ENCODE measurements around the gene SHPK. TPM values are rescaled to one million over a fixed set of nuclear protein-coding genes. Genes with fewer than 3 reads are reported as not detected.

Gene SHPK
- total RNA-seq, 1 experiment from 2014 or later: 19.6 TPM

- Histone ChIP-seq H2AFZ (ENCODE audit: low read depth, low read length, poor library complexity, severe bottlenecking) (no peak overlapping the region), H3K27me3 (ENCODE audit: insufficient read depth, low read length) (no peaks in the 10 kb centered on the region), H3K4me2 (ENCODE audit: low read length) (no peak overlapping the region), H3K9ac (ENCODE audit: low read length) (no peak overlapping the region), H3K4me3 (replicated peaks in 1 of 2; ENCODE audit: low read depth in 1 of 2, low read length in 2 of 2) (no peak overlapping the region), H3K79me2 (ENCODE audit: insufficient read depth, low read length) (no peaks in the 10 kb centered on the region), H3K27ac (ENCODE audit: low read depth, low read length) (no peak overlapping the region), H4K20me1 (ENCODE audit: insufficient read depth) (no peaks in the 10 kb centered on the region), H3K4me1 (ENCODE audit: control insufficient read depth in 1 of 2, insufficient read depth in 2 of 2, low read length in 2 of 2) (peaks cover 9 to 14% of the 10 kb centered on the region in 2 experiments), H3K9me2 (ENCODE audit: insufficient read depth) (no peaks in the 10 kb centered on the region), H3K9me3 (ENCODE audit: control insufficient read depth in 1 of 2, insufficient read depth in 1 of 2, low read depth in 1 of 2, low read length in 2 of 2) (no peaks in the 10 kb centered on the region), H3K36me3 (ENCODE audit: control insufficient read depth in 1 of 2, insufficient read depth in 2 of 2, low read length in 2 of 2) (no peaks in the 10 kb centered on the region)
- ChIA-PET RAD21 (ENCODE audit: low non-redundant PET in 1 of 2, low total read pairs in 2 of 2, uncharacterized antibody in 2 of 2, unreplicated experiment in 2 of 2) (no interaction called here), POLR2A (no interaction called here), CTCF (no interaction called here)
- BruUV-seq (replicated peaks): no TSS peak
- TF ChIP-seq ZFX (IDR thresholded peaks at IDR 0.05) (no peak), SRF (IDR thresholded peaks at IDR 0.05; ENCODE audit: low read depth) (no peak), CTCF (IDR thresholded peaks at IDR 0.05 in 2 of 3, conservative IDR thresholded peaks at IDR 0.05 in 1 of 3; ENCODE audit: borderline replicate concordance in 1 of 3, insufficient read depth in 1 of 3, low read depth in 2 of 3, low read length in 2 of 3) (no peak), RAD21 (IDR thresholded peaks at IDR 0.05; ENCODE audit: low read depth) (no peak), CEBPB (IDR thresholded peaks at IDR 0.05; ENCODE audit: low read depth) (no peak)
- DNase-seq (ENCODE audit: low read depth, low spot score) (no peak), ATAC-seq (no peak)
- intact Hi-C loops (cut with micrococcal nuclease): no loop called here
Measured at GRCh38 chr17:3559270-3559645, 76.8 kb downstream of the SHPK start.

DNA sequence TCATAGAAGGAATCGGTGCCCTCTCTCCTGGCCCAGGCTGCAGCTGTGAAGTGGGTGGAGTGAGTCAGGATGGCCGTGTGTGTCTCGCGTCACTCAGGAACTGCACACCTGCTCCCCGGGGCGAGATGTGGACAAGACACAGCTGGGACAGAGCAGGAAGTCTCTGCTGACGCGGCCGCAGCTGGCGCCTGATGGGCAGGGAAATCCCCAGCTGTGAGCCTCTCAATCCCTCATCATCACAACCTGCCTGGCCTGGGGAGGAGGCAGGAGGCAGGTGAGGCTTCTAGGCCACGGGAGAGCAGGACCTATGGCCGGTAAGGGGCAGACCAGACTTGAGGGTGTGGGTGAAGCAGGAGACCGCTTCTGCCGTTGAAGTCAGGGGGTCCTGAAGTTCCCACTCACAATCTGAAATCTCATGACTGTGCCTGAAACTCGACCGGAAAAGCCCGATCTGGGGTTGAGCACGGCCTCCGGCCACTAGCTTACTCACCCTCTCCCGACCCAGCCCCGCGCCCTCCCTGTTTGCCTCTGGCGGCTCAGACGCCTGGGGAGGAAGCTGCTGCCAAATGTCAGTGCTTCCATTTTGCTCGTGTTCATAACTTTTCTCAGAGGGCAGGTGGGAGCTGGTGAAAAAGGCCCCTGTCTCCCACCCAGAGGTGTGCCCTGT, 77.3 kb downstream of the SHPK start:
- no peak overlapping the region for H3K9ac ChIP-seq (ENCODE audit: low read length)
- BruUV-seq (replicated peaks): no TSS peak
- no peaks in the 10 kb centered on the region for H3K9me2 ChIP-seq (ENCODE audit: insufficient read depth)
- peaks cover 9 to 14% of the 10 kb centered on the region in 2 experiments for H3K4me1 ChIP-seq (ENCODE audit: control insufficient read depth in 1 of 2, insufficient read depth in 2 of 2, low read length in 2 of 2)
- intact Hi-C loops (cut with micrococcal nuclease): no loop called here
- no peaks in the 10 kb centered on the region for H3K27me3 ChIP-seq (ENCODE audit: insufficient read depth, low read length)
- ChIA-PET RAD21 (ENCODE audit: low non-redundant PET in 1 of 2, low total read pairs in 2 of 2, uncharacterized antibody in 2 of 2, unreplicated experiment in 2 of 2) (no interaction called here), CTCF (no interaction called here), POLR2A (no interaction called here)
- no peaks in the 10 kb centered on the region for H3K36me3 ChIP-seq (ENCODE audit: control insufficient read depth in 1 of 2, insufficient read depth in 2 of 2, low read length in 2 of 2)
- no peak overlapping the region for H3K27ac ChIP-seq (ENCODE audit: low read depth, low read length)
- ATAC-seq: no peak
- no peaks in the 10 kb centered on the region for H4K20me1 ChIP-seq (ENCODE audit: insufficient read depth)
- H3K9me3 ChIP-seq (ENCODE audit: control insufficient read depth in 1 of 2, insufficient read depth in 1 of 2, low read depth in 1 of 2, low read length in 2 of 2): no peaks in the 10 kb centered on the region
- H3K4me3 ChIP-seq (replicated peaks in 1 of 2; ENCODE audit: low read depth in 1 of 2, low read length in 2 of 2): no peak overlapping the region
- no peak for DNase-seq (ENCODE audit: low read depth, low spot score)
- H2AFZ ChIP-seq (ENCODE audit: low read depth, low read length, poor library complexity, severe bottlenecking): no peak overlapping the region
- no peak overlapping the region for H3K4me2 ChIP-seq (ENCODE audit: low read length)
- H3K79me2 ChIP-seq (ENCODE audit: insufficient read depth, low read length): no peaks in the 10 kb centered on the region
- TF ChIP-seq CBX3 (IDR thresholded peaks at IDR 0.05; ENCODE audit: low read depth) (no peak), TCF7L2 (IDR thresholded peaks at IDR 0.05; ENCODE audit: borderline replicate concordance, extremely low read depth, insufficient read depth, insufficient read length) (no peak), EZH2phosphoT487 (IDR thresholded peaks at IDR 0.05; ENCODE audit: borderline replicate concordance) (no peak), EZH2 (IDR thresholded peaks at IDR 0.05) (no peak), JUND (IDR thresholded peaks at IDR 0.05) (no peak), ZFX (IDR thresholded peaks at IDR 0.05) (no peak), YY1 (IDR thresholded peaks at IDR 0.05; ENCODE audit: extremely low read depth, insufficient replicate concordance, low read depth, low read length) (no peak), FOSL1 (IDR thresholded peaks at IDR 0.05; ENCODE audit: low read depth) (no peak), SRF (IDR thresholded peaks at IDR 0.05; ENCODE audit: low read depth) (no peak), EGR1 (IDR thresholded peaks at IDR 0.05; ENCODE audit: low read depth) (no peak), POLR2A (IDR thresholded peaks at IDR 0.05; ENCODE audit: borderline replicate concordance, extremely low read depth, insufficient read depth, insufficient read length) (no peak), RAD21 (IDR thresholded peaks at IDR 0.05; ENCODE audit: low read depth) (no peak), CEBPB (IDR thresholded peaks at IDR 0.05; ENCODE audit: low read depth) (no peak), ATF3 (IDR thresholded peaks at IDR 0.05) (no peak), MAX (IDR thresholded peaks at IDR 0.05) (no peak), SIN3A (IDR thresholded peaks at IDR 0.05; ENCODE audit: low read depth) (no peak)
- TF ChIP-seq, protein P1, sequence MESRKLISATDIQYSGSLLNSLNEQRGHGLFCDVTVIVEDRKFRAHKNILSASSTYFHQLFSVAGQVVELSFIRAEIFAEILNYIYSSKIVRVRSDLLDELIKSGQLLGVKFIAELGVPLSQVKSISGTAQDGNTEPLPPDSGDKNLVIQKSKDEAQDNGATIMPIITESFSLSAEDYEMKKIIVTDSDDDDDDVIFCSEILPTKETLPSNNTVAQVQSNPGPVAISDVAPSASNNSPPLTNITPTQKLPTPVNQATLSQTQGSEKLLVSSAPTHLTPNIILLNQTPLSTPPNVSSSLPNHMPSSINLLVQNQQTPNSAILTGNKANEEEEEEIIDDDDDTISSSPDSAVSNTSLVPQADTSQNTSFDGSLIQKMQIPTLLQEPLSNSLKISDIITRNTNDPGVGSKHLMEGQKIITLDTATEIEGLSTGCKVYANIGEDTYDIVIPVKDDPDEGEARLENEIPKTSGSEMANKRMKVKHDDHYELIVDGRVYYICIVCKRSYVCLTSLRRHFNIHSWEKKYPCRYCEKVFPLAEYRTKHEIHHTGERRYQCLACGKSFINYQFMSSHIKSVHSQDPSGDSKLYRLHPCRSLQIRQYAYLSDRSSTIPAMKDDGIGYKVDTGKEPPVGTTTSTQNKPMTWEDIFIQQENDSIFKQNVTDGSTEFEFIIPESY (IDR thresholded peaks at IDR 0.05; ENCODE audit: extremely low read depth, insufficient replicate concordance, low read length): no peak

Data from HCT116 (cell line).